K562 (cell line): Measurements from ENCODE around the gene SYMPK. TPM values are rescaled to one million over a fixed set of nuclear protein-coding genes. Genes with fewer than 3 reads are reported as not detected.

Source experiments
- EHMT2 ChIP-seq: fragments of 450-650 bp; IDR thresholded peaks from 2 replicates; pipeline ENCODE4 v1.6.1; 2018; ENCODE audit warnings: antibody characterized with exemption
- GABPB2 ChIP-seq: fragments of 250-450 bp; sonication (Bioruptor Pico); conservative IDR thresholded peaks from 2 replicates; pipeline ENCODE4 v1.5.1; 2021; ENCODE audit warnings: mild to moderate bottlenecking
- HDAC2 ChIP-seq: fragments of 450-650 bp; IDR thresholded peaks from 2 replicates; pipeline ENCODE4 v1.6.1; 2016; ENCODE audit warnings: mild to moderate bottlenecking
- MYNN ChIP-seq, 2 experiments: sonication (generic); formaldehyde crosslinking in 1 of 2; IDR thresholded peaks; 2 replicates each; pipeline versions ENCODE4 v1.5.0 to v1.6.1; 2016 to 2020; ENCODE audit warnings: antibody characterized with exemption in 1 of 2, missing genetic modification reagents in 1 of 2
- SAFB2 ChIP-seq: fragments of 200-400 bp; formaldehyde crosslinking; IDR thresholded peaks from 2 replicates; pipeline ENCODE4 v1.6.1; 2018; ENCODE audit warnings: borderline replicate concordance, low read length, low read depth, moderate library complexity; ENCODE audit not compliant: severe bottlenecking
- SMARCE1 ChIP-seq: fragments of 450-650 bp; IDR thresholded peaks from 2 replicates; pipeline ENCODE4 v1.7.1; 2016; ENCODE audit warnings: mild to moderate bottlenecking
- SRF ChIP-seq, 2 experiments: fragments of 250-450, 450-650 bp in 1 of 2; sonication (Bioruptor Pico) in 1 of 2; sonication (generic) in 1 of 2; formaldehyde crosslinking; IDR thresholded peaks; 2 replicates each; pipeline versions ENCODE4 v1.5.0 to v1.5.1; 2020 to 2022; ENCODE audit warnings: mild to moderate bottlenecking in 1 of 2, missing genetic modification reagents in 1 of 2
- polyA plus RNA-seq, 8 experiments: library from polyadenylated mRNA; depleted of rRNA in 4 of 8; stranded (reverse) in 5 of 8; unstranded in 3 of 8; fragments of >200 nt; fragmentation: Nextera tagmentation in 2 of 8; fragmentation: Illumina TruSeq in 1 of 8; extraction: Ambion mirVana in 2 of 8; extraction: Trizol in 1 of 8; gene quantifications; 2 replicates each; pipeline versions ENCODE4 v1.2.1 to v1.2.3, GENCODE V29; 2011 to 2014; ENCODE audit warnings: inconsistent platforms in 1 of 8, missing spikeins in 1 of 8
- total RNA-seq, 7 experiments: library from RNA; depleted of rRNA in 6 of 7; stranded (reverse); fragments of >200 nt in 6 of 7; fragmentation: Illumina TruSeq in 2 of 7; extraction: Trizol in 2 of 7; gene quantifications; 2 replicates each; pipeline versions ENCODE4 v1.2.1 to v1.2.3, GENCODE V29; 2011 to 2021; ENCODE audit warnings: low replicate concordance in 1 of 7
- TF ChIP-seq, protein P1 (sequence below): fragments of 450-650 bp; conservative IDR thresholded peaks from 2 replicates; pipeline ENCODE4 v1.6.1; 2016; ENCODE audit warnings: missing genetic modification characterization, low read depth, mild to moderate bottlenecking, control low read depth, missing compliant biosample characterization
- TF ChIP-seq, protein P2 (sequence below): fragments of 250-450 bp; sonication (Bioruptor Pico); IDR thresholded peaks from 2 replicates; pipeline ENCODE4 v1.4.0; 2020; ENCODE audit warnings: borderline replicate concordance
- TF ChIP-seq, protein P3 (sequence below): sonication (generic); formaldehyde crosslinking; IDR thresholded peaks from 2 replicates; pipeline ENCODE4 v1.8.0; 2022; ENCODE audit warnings: mild to moderate bottlenecking, low read depth, missing genetic modification reagents
- TF ChIP-seq, protein P4 (sequence below): fragments of 450-650 bp; IDR thresholded peaks from 2 replicates; pipeline ENCODE4 v1.6.1; 2017; ENCODE audit warnings: antibody characterized with exemption
- TF ChIP-seq, protein P5 (sequence below): fragments of 450-650 bp; IDR thresholded peaks from 2 replicates; pipeline ENCODE4 v1.6.1; 2016; ENCODE audit warnings: low read depth, mild to moderate bottlenecking, moderate library complexity
- TF ChIP-seq, protein P6 (sequence below): sonication (generic); formaldehyde crosslinking; IDR thresholded peaks from 2 replicates; pipeline ENCODE4 v1.8.1; 2022; ENCODE audit warnings: missing genetic modification reagents

SYMPK gene
- total and polyA plus RNA-seq, 9 of the 15 experiments (the other 6 are each of a cell fraction or from before 2014, with no cell fraction given): 0.73 to 95.5 (median 58.4) TPM

DNA sequence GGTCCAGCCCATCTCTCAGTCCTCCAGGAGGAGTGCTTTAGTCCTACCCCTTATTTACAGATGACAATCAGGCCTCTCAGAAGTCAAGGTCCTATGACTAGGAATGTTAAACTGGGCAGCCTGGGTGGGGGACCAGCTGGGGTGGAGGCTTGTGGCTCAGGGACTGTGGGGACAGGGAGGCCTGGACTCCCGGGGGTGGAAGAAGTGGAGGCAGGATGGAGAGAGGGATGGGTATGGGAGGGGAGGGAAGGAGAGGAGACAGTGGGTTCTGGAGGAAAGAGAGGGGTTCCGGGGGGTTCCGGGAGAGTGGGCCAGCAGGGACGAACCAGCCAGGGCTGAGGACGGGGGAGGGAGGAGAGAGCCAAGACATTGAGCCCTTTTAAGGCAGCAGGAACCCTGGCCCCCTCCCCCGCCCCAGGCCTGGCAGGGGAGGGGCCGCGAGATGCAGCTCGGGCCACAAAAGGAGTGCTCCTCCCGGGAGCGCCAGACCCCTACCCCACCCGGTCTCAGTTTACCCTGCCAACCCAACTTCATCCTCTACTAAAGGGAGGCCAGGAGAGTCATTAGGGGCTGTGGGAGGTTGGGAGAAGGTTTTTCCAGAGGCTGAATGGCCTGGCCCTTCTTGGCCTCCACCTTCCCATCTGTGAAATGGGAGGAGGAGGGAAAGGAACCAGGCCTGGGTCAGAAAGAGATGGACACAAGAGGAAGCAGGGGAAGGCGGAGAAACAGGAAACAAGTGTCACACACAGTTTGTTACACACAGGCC lies 82.3 kb downstream of the SYMPK start (continued):
- TF ChIP-seq, protein P1, sequence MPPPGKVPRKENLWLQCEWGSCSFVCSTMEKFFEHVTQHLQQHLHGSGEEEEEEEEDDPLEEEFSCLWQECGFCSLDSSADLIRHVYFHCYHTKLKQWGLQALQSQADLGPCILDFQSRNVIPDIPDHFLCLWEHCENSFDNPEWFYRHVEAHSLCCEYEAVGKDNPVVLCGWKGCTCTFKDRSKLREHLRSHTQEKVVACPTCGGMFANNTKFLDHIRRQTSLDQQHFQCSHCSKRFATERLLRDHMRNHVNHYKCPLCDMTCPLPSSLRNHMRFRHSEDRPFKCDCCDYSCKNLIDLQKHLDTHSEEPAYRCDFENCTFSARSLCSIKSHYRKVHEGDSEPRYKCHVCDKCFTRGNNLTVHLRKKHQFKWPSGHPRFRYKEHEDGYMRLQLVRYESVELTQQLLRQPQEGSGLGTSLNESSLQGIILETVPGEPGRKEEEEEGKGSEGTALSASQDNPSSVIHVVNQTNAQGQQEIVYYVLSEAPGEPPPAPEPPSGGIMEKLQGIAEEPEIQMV (tag): no peak
- TF ChIP-seq, protein P2, sequence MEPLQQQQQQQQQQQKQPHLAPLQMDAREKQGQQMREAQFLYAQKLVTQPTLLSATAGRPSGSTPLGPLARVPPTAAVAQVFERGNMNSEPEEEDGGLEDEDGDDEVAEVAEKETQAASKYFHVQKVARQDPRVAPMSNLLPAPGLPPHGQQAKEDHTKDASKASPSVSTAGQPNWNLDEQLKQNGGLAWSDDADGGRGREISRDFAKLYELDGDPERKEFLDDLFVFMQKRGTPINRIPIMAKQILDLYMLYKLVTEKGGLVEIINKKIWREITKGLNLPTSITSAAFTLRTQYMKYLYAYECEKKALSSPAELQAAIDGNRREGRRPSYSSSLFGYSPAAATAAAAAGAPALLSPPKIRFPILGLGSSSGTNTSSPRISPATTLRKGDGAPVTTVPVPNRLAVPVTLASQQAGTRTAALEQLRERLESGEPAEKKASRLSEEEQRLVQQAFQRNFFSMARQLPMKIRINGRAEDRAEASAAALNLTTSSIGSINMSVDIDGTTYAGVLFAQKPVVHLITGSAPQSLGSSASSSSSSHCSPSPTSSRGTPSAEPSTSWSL: no peak
- TF ChIP-seq, protein P3, sequence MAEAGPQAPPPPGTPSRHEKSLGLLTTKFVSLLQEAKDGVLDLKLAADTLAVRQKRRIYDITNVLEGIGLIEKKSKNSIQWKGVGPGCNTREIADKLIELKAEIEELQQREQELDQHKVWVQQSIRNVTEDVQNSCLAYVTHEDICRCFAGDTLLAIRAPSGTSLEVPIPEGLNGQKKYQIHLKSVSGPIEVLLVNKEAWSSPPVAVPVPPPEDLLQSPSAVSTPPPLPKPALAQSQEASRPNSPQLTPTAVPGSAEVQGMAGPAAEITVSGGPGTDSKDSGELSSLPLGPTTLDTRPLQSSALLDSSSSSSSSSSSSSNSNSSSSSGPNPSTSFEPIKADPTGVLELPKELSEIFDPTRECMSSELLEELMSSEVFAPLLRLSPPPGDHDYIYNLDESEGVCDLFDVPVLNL (CRISPR knock-in tag): no peak
- TF ChIP-seq, protein P4, sequence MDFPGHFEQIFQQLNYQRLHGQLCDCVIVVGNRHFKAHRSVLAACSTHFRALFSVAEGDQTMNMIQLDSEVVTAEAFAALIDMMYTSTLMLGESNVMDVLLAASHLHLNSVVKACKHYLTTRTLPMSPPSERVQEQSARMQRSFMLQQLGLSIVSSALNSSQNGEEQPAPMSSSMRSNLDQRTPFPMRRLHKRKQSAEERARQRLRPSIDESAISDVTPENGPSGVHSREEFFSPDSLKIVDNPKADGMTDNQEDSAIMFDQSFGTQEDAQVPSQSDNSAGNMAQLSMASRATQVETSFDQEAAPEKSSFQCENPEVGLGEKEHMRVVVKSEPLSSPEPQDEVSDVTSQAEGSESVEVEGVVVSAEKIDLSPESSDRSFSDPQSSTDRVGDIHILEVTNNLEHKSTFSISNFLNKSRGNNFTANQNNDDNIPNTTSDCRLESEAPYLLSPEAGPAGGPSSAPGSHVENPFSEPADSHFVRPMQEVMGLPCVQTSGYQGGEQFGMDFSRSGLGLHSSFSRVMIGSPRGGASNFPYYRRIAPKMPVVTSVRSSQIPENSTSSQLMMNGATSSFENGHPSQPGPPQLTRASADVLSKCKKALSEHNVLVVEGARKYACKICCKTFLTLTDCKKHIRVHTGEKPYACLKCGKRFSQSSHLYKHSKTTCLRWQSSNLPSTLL: no peak
- TF ChIP-seq SRF (CRISPR knock-in tag; IDR thresholded peaks at IDR 0.05) (0 out of 4 replicates have a peak, but pooled peaks of 1 of the 2 experiments have one; percentile 40), EHMT2 (no peak), SAFB2 (no peak), SMARCE1 (peak; percentile 33; the same call in 1 of the 2 replicates), GABPB2 (CRISPR knock-in tag) (no peak), HDAC2 (peak; percentile 63; the same call in 1 of the 2 replicates), MYNN (IDR thresholded peaks at IDR 0.05) (no peak), MYNN (CRISPR knock-in tag; IDR thresholded peaks at IDR 0.05) (no peak)
- TF ChIP-seq, protein P5, sequence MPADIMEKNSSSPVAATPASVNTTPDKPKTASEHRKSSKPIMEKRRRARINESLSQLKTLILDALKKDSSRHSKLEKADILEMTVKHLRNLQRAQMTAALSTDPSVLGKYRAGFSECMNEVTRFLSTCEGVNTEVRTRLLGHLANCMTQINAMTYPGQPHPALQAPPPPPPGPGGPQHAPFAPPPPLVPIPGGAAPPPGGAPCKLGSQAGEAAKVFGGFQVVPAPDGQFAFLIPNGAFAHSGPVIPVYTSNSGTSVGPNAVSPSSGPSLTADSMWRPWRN: no peak
- TF ChIP-seq, protein P6, sequence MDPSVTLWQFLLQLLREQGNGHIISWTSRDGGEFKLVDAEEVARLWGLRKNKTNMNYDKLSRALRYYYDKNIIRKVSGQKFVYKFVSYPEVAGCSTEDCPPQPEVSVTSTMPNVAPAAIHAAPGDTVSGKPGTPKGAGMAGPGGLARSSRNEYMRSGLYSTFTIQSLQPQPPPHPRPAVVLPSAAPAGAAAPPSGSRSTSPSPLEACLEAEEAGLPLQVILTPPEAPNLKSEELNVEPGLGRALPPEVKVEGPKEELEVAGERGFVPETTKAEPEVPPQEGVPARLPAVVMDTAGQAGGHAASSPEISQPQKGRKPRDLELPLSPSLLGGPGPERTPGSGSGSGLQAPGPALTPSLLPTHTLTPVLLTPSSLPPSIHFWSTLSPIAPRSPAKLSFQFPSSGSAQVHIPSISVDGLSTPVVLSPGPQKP (CRISPR knock-in tag): no peak
